GM23338 (cell line): ENCODE results near the gene PLEKHA8. TPM values are rescaled to one million over a fixed set of nuclear protein-coding genes. Genes with fewer than 3 reads are reported as not detected.

ENCODE experiments used
- ATAC-seq: fragments of 200-7000 bp; cut with Tn5 transposase; 3 replicates; pipeline ENCODE4 v1.9.1; 2020
- DNase-seq: peaks from one replicate; pipeline ENCODE4 v3.0.0-alpha.2; 2015; ENCODE audit warnings: low spot score
- H2AFZ ChIP-seq: fragments of 200-600 bp; sonication (generic); 2 replicates; pipeline ENCODE4 v1.8.0; 2016; ENCODE audit warnings: antibody characterized with exemption, mild to moderate bottlenecking, moderate library complexity
- H3F3A ChIP-seq: fragments of 200-600 bp; sonication (generic); replicated peaks from 2 replicates; pipeline ENCODE4 v1.8.0; 2017; ENCODE audit warnings: antibody characterized with exemption, mixed run types, low read depth
- H3K27ac ChIP-seq: fragments of 200-600 bp; sonication (generic); 2 replicates; pipeline ENCODE4 v1.6.1; 2016; ENCODE audit warnings: low read depth
- H3K27me3 ChIP-seq: fragments of 200-600 bp; sonication (generic); 2 replicates; pipeline ENCODE4 v1.8.0; 2016; ENCODE audit warnings: mild to moderate bottlenecking, mixed run types, moderate library complexity; ENCODE audit not compliant: insufficient read depth
- H3K36me3 ChIP-seq: fragments of 200-600 bp; sonication (generic); 2 replicates; pipeline ENCODE4 v1.8.0; 2016; ENCODE audit warnings: mild to moderate bottlenecking; ENCODE audit not compliant: insufficient read depth
- H3K4me1 ChIP-seq: fragments of 200-600 bp; sonication (generic); 2 replicates; pipeline ENCODE4 v1.8.0; 2016; ENCODE audit warnings: mild to moderate bottlenecking, moderate library complexity; ENCODE audit not compliant: insufficient read depth
- H3K4me2 ChIP-seq: fragments of 200-600 bp; sonication (generic); 2 replicates; pipeline ENCODE4 v1.7.1; 2017; ENCODE audit warnings: mixed run types
- H3K4me3 ChIP-seq: fragments of 200-600 bp; sonication (generic); 2 replicates; pipeline ENCODE4 v1.6.1; 2016; ENCODE audit warnings: mixed run types
- H3K79me2 ChIP-seq: fragments of 200-600 bp; sonication (generic); replicated peaks from 2 replicates; pipeline ENCODE4 v1.8.0; 2017; ENCODE audit warnings: mild to moderate bottlenecking; ENCODE audit not compliant: insufficient read depth
- H3K9me2 ChIP-seq: fragments of 200-600 bp; sonication (generic); 2 replicates; pipeline ENCODE4 v1.8.0; 2017; ENCODE audit not compliant: insufficient read depth
- H4K20me1 ChIP-seq: fragments of 200-600 bp; sonication (generic); replicated peaks from 2 replicates; pipeline ENCODE4 v1.8.0; 2017; ENCODE audit warnings: mild to moderate bottlenecking; ENCODE audit not compliant: insufficient read depth
- H3K27ac Mint-ChIP-seq: 2 replicates; pipeline ENCODE4 v1.8.0; 2020; ENCODE audit warnings: inconsistent platforms, mild to moderate bottlenecking, moderate library complexity, mixed read lengths
- H3K27me3 Mint-ChIP-seq: 3 replicates; pipeline ENCODE4 v1.8.0; 2022; ENCODE audit warnings: low read depth, mild to moderate bottlenecking, moderate library complexity, mixed read lengths, inconsistent platforms; ENCODE audit not compliant: insufficient read depth, poor library complexity
- H3K36me3 Mint-ChIP-seq: 3 replicates; pipeline ENCODE4 v1.8.0; 2021; ENCODE audit warnings: low read depth, mild to moderate bottlenecking, inconsistent platforms, moderate library complexity, mixed read lengths
- H3K4me1 Mint-ChIP-seq: 3 replicates; pipeline ENCODE4 v1.8.0; 2020; ENCODE audit warnings: mild to moderate bottlenecking, inconsistent platforms, mixed read lengths
- H3K4me3 Mint-ChIP-seq: 3 replicates; pipeline ENCODE4 v1.8.0; 2021; ENCODE audit warnings: moderate library complexity, mild to moderate bottlenecking, inconsistent platforms, mixed read lengths
- H3K9me3 Mint-ChIP-seq: 3 replicates; pipeline ENCODE4 v1.8.0; 2020; ENCODE audit warnings: moderate library complexity, mild to moderate bottlenecking, inconsistent platforms, mixed read lengths
- CTCF ChIP-seq, 2 experiments: fragments of 200-600 bp in 1 of 2; sonication (generic) in 1 of 2; conservative IDR thresholded peaks; 2 replicates each; pipeline versions ENCODE4 v1.5.1 to v1.6.1; 2016 to 2017; ENCODE audit warnings: antibody characterized with exemption in 2 of 2, low read depth in 2 of 2, mild to moderate bottlenecking in 2 of 2, moderate library complexity in 1 of 2
- ETS1 ChIP-seq: IDR thresholded peaks from 2 replicates; pipeline ENCODE4 v1.6.1; 2016; ENCODE audit warnings: antibody characterized with exemption
- EZH2 ChIP-seq: fragments of 200-600 bp; sonication (generic); IDR thresholded peaks from one replicate; pipeline ENCODE4 v1.8.0; 2017; ENCODE audit warnings: antibody characterized with exemption, mild to moderate bottlenecking, low read depth; ENCODE audit not compliant: unreplicated experiment
- STAT1 ChIP-seq: IDR thresholded peaks from one replicate; pipeline ENCODE4 v1.6.1; 2016; ENCODE audit warnings: antibody characterized with exemption; ENCODE audit not compliant: unreplicated experiment
- ZNF114 ChIP-seq: fragments of 250-450 bp; sonication (Bioruptor Pico); IDR thresholded peaks from 2 replicates; pipeline ENCODE4 v1.5.0; 2020; ENCODE audit warnings: mild to moderate bottlenecking, moderate library complexity
- polyA plus RNA-seq: library from polyadenylated mRNA; unstranded; fragments of >200 nt; fragmentation: Nextera tagmentation; extraction: Ambion mirVana; gene quantifications from 2 replicates; pipeline ENCODE4 v1.2.1, GENCODE V29; 2016
- total RNA-seq: library from RNA; depleted of rRNA; stranded (reverse); fragments of >200 nt; shearing (Covaris generic); gene quantifications from 2 replicates; pipeline ENCODE4 v1.2.3, GENCODE V29; 2014

PLEKHA8 gene
- total and polyA plus RNA-seq, 2 experiments from 2014 or later, result 11.6 to 44.9 TPM

- Histone ChIP-seq H3K36me3 (no peaks in the 10 kb centered on the region; the same call in 1 of the 2 replicates), H3K4me2 (no peak overlapping the region), H3K9me2 (0 out of 2 replicates have a peak, but pooled peaks cover 4% of the 10 kb centered on the region), H3K4me1 (peaks cover 11% of the 10 kb centered on the region), H3K79me2 (no peaks in the 10 kb centered on the region), H3K27ac (no peak overlapping the region), H2AFZ (no peak overlapping the region), H4K20me1 (no peaks in the 10 kb centered on the region), H3F3A (no peaks in the 10 kb centered on the region), H3K27me3 (0 out of 2 replicates have a peak, but pooled peaks cover under 1% of the 10 kb centered on the region), H3K4me3 (no peak overlapping the region)
- Mint-ChIP-seq H3K4me3 (no peak overlapping the region), H3K4me1 (peaks cover 28% of the 10 kb centered on the region), H3K27me3 (peaks cover 19% of the 10 kb centered on the region), H3K36me3 (no peaks in the 10 kb centered on the region), H3K27ac (no peak overlapping the region), H3K9me3 (no peaks in the 10 kb centered on the region)
- TF ChIP-seq CTCF (conservative IDR thresholded peaks at IDR 0.05; ENCODE audit: low read depth in 2 of 2) (peak; percentile 8 to 52; a peak in 2 of 4 replicates), STAT1 (no peak), EZH2 (no peak)
- ATAC-seq (peak; percentile 17; the same call in 2 of the 3 replicates), DNase-seq (no peak)
Observed at GRCh38 chr7:30173058-30173897, 145.1 kb downstream of the PLEKHA8 start.

GRCh38 chr7:30175180-30175579 is 147.0 kb downstream of the PLEKHA8 start:
- Mint-ChIP-seq H3K4me1 (peaks cover 15% of the 10 kb centered on the region), H3K36me3 (no peaks in the 10 kb centered on the region), H3K9me3 (no peaks in the 10 kb centered on the region), H3K27ac (no peak overlapping the region), H3K27me3 (peaks cover 9% of the 10 kb centered on the region), H3K4me3 (no peak overlapping the region)
- TF ChIP-seq CTCF (conservative IDR thresholded peaks at IDR 0.05; ENCODE audit: low read depth in 2 of 2) (no peak), ETS1 (no peak), EZH2 (no peak), STAT1 (no peak), ZNF114 (no peak)
- Histone ChIP-seq H3K4me3 (no peak overlapping the region), H3K4me1 (no peaks in the 10 kb centered on the region), H3K27ac (no peak overlapping the region), H3K9me2 (0 out of 2 replicates have a peak, but pooled peaks cover 4% of the 10 kb centered on the region), H3K36me3 (no peaks in the 10 kb centered on the region), H3K79me2 (no peaks in the 10 kb centered on the region), H2AFZ (no peak overlapping the region), H4K20me1 (no peaks in the 10 kb centered on the region), H3K4me2 (no peak overlapping the region), H3K27me3 (no peaks in the 10 kb centered on the region), H3F3A (no peaks in the 10 kb centered on the region)
- no peak for DNase-seq
- ATAC-seq, result no peak
